ENCODE data around the gene LRCH1. TPM values are rescaled to one million over a fixed set of nuclear protein-coding genes. Genes with fewer than 3 reads are reported as not detected.

LRCH1 gene
- total RNA-seq, 1 experiment from 2014 or later, result 4.6 TPM

- H3K27me3 ChIP-seq, result no peaks in the 10 kb centered on the region
- DNase-seq, result no peak
- H3K9me3 ChIP-seq, result no peaks in the 10 kb centered on the region
- 0 out of 2 replicates have a peak, but pooled peaks cover 3% of the 10 kb centered on the region for H3K36me3 ChIP-seq
- H3K4me3 ChIP-seq, result no peak overlapping the region
Observed at GRCh38 chr13:46672338-46673090, 119.5 kb downstream of the LRCH1 start.

DNA sequence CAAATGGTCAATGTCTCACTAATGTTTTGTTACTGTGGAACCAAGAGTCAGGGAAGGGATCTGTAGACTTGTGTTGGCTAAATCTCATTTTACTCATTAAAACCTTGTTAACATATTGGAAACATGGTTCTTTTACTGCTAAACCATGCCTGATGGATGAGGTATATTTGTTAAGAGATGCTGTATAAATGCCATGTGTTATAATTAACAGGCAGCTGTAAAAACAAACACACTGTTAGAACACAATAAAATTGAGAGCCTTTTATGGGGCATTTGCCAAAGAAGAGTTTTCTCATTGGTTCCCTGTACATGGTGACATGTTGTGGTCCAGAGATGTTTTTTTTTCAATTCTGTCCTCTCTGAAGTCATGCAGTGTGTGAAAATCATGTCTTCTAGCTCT, 122.0 kb downstream of the LRCH1 start:
- 0 out of 2 replicates have a peak, but pooled peaks cover 3% of the 10 kb centered on the region for H3K36me3 ChIP-seq
- H3K27me3 ChIP-seq, result no peaks in the 10 kb centered on the region
- no peak overlapping the region for H3K4me3 ChIP-seq
- DNase-seq, result no peak
- no peaks in the 10 kb centered on the region for H3K9me3 ChIP-seq

DNA sequence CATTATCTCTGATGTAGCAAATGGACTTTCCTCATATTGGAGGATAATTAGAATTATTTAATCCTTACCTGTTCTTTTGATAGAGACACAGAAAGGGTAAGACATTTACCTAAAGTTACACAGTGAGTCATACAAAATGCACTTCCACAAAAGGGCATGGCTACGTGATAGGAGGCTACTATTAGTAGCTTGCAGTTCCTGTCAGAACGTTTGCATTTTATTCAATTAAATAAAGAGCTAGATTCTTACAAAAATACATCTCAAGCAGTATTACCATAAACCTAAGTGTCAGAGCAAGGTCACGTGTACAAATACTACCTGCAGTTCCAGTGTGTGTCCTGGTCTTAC, 123.4 kb downstream of the LRCH1 start:
- Histone ChIP-seq H3K4me3 (no peak overlapping the region), H3K27me3 (no peaks in the 10 kb centered on the region), H3K9me3 (no peaks in the 10 kb centered on the region), H3K36me3 (0 out of 2 replicates have a peak, but pooled peaks cover 3% of the 10 kb centered on the region)
- DNase-seq, result no peak

GRCh38 chr13:46679369-46680120, 126.6 kb downstream of the LRCH1 start:
- H3K27me3 ChIP-seq, result no peaks in the 10 kb centered on the region
- H3K9me3 ChIP-seq, result no peaks in the 10 kb centered on the region
- H3K36me3 ChIP-seq, result no peaks in the 10 kb centered on the region
- peak overlapping the region; percentile 11; the same call in 1 of the 2 replicates for H3K4me3 ChIP-seq
- peak; percentile 19 for DNase-seq

DNA sequence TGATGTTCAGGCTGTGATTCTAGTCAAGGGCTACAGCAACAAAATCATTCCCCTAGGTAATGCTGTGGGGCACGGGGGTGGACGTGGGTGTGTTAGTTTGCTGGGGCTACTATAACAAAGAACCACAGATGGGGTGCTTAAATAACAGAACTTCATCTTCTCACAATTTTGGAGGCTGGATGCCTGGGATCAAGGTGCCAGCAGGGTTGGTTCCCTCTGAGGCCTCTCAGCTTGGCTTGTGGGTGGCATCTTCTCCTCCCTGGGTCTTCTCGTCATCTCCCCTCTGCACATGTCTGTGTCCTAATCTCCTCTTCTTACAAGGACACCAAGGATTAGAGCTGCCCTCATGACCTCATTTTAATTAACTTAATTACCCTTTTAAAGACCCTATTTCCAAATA, 129.0 kb downstream of the LRCH1 start:
- H3K9me3 ChIP-seq, result no peaks in the 10 kb centered on the region
- DNase-seq, result no peak

GRCh38 chr13:46682707-46683106, 129.7 kb downstream of the LRCH1 start:
- Histone ChIP-seq H3K36me3 (no peaks in the 10 kb centered on the region), H3K27me3 (no peaks in the 10 kb centered on the region), H3K9me3 (no peaks in the 10 kb centered on the region), H3K4me3 (no peak overlapping the region)
- DNase-seq, result no peak

More for the DNA sequence above, 129.0 kb downstream of the LRCH1 start:
- Histone ChIP-seq H3K27me3 (no peaks in the 10 kb centered on the region), H3K36me3 (no peaks in the 10 kb centered on the region), H3K4me3 (no peak overlapping the region)

- H3K27me3 ChIP-seq, result no peaks in the 10 kb centered on the region
- H3K36me3 ChIP-seq, result no peaks in the 10 kb centered on the region
- no peak overlapping the region for H3K4me3 ChIP-seq
- DNase-seq, result no peak
- H3K9me3 ChIP-seq, result no peaks in the 10 kb centered on the region
Observed at GRCh38 chr13:46683676-46684260, 130.8 kb downstream of the LRCH1 start.

GRCh38 chr13:46684287-46685001, 131.5 kb downstream of the LRCH1 start:
- H3K27me3 ChIP-seq, result no peaks in the 10 kb centered on the region
- H3K4me3 ChIP-seq, result no peak overlapping the region
- no peaks in the 10 kb centered on the region for H3K9me3 ChIP-seq
- no peaks in the 10 kb centered on the region for H3K36me3 ChIP-seq
- DNase-seq, result no peak

- Histone ChIP-seq H3K27me3 (no peaks in the 10 kb centered on the region), H3K36me3 (no peaks in the 10 kb centered on the region), H3K9me3 (no peaks in the 10 kb centered on the region), H3K4me3 (no peak overlapping the region)
- DNase-seq, result no peak
Observed at GRCh38 chr13:46685006-46685730, 132.2 kb downstream of the LRCH1 start.

- no peaks in the 10 kb centered on the region for H3K9me3 ChIP-seq
- H3K27me3 ChIP-seq, result no peaks in the 10 kb centered on the region
- H3K4me3 ChIP-seq, result no peak overlapping the region
- no peaks in the 10 kb centered on the region for H3K36me3 ChIP-seq
- no peak for DNase-seq
Observed at GRCh38 chr13:46686171-46686570, 133.2 kb downstream of the LRCH1 start.

GRCh38 chr13:46687810-46688209, 134.8 kb downstream of the LRCH1 start:
- Histone ChIP-seq H3K4me3 (no peak overlapping the region), H3K36me3 (no peaks in the 10 kb centered on the region), H3K27me3 (no peaks in the 10 kb centered on the region), H3K9me3 (no peaks in the 10 kb centered on the region)
- peak; percentile 30 for DNase-seq

GRCh38 chr13:46688306-46688705, 135.3 kb downstream of the LRCH1 start:
- Histone ChIP-seq H3K36me3 (no peaks in the 10 kb centered on the region), H3K9me3 (no peaks in the 10 kb centered on the region), H3K27me3 (no peaks in the 10 kb centered on the region), H3K4me3 (no peak overlapping the region)
- DNase-seq, result no peak

- Histone ChIP-seq H3K27me3 (no peaks in the 10 kb centered on the region), H3K36me3 (peaks cover 23% of the 10 kb centered on the region), H3K9me3 (no peaks in the 10 kb centered on the region), H3K4me3 (no peak overlapping the region)
- no peak for DNase-seq
Observed at GRCh38 chr13:46698014-46698413, 145.0 kb downstream of the LRCH1 start.

DNA sequence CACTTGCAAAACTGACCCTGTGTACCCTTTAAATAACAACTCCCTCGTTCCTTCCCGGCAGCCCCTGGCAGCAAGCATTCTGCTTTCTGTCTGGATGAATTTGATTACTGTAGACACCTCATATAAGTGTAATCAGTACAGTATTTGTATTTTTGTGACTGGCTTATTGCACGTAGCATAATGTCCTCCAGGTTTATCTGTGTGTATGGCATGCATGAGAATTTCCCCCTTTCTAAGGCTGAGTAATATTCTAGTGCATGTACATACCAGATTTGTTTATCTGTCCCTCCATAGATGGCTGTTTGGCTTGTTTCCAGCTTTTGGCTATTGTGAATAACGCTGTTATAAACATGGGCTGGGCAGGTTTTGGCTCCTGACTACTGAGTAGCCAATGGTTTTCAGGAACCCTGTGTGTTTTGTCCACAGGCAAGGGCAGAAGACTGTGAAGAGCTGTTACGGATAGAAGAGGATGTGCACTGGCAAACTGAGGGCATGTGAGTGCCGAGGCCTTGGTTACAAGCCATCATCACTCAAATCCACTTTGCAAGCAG, 146.0 kb downstream of the LRCH1 start:
- no peak for DNase-seq
- H3K36me3 ChIP-seq, result peaks cover 23% of the 10 kb centered on the region
- no peak overlapping the region for H3K4me3 ChIP-seq
- H3K27me3 ChIP-seq, result no peaks in the 10 kb centered on the region
- H3K9me3 ChIP-seq, result no peaks in the 10 kb centered on the region

DNA sequence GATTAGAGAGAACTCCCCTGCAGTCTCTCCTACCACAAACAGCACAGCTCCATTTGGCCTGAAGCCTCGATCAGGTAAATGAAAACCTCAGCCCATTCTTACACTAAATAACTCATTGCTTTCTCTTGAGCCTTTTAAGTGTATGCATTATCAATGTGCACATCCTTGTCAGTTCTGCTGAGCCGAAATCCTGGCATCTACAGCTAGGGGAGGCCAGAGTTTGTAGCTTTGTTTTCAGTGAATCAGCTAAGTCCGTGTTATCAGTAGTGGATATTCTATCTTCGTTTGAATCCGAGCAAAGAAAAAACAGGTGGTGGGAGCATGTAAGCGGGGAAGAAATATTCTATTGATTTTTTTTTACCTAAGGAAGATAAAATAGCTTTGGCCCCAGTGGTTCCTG, 159.6 kb downstream of the LRCH1 start:
- DNase-seq, result no peak
- no peaks in the 10 kb centered on the region for H3K27me3 ChIP-seq
- no peak overlapping the region for H3K4me3 ChIP-seq
- no peaks in the 10 kb centered on the region; the same call in 1 of the 2 replicates for H3K36me3 ChIP-seq
- no peaks in the 10 kb centered on the region for H3K9me3 ChIP-seq

DNA sequence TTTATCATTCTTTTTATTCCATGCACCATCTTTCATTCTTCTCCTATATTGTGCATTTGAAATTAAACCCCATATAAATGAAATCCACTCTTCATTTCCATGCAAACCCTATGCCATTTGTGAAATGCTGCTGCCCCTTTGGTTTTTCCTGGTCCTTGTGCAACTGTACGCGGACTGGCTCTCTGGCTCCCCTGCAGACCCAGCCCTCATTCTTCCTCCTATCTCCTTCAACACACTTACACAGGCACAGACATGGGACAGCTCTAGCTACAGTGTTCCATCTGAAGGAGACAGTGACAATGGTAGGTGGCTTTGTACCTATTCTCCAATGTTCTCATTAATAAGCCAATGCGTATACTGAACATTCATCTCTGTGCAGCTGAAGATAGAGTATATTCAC, 162.4 kb downstream of the LRCH1 start:
- no peak for DNase-seq
- H3K9me3 ChIP-seq, result no peaks in the 10 kb centered on the region
- no peaks in the 10 kb centered on the region for H3K27me3 ChIP-seq
- H3K36me3 ChIP-seq, result no peaks in the 10 kb centered on the region
- no peak overlapping the region for H3K4me3 ChIP-seq
